HUES48 (cell line): ENCODE results near the gene ZCCHC3.

Experiments
- H3K27ac ChIP-seq: one replicate; pipeline ENCODE4 v1.7.0; 2013; ENCODE audit warnings: low read depth, low read length, inconsistent platforms
- H3K27me3 ChIP-seq: 2 replicates; pipeline ENCODE4 v1.6.1; 2013; ENCODE audit warnings: mild to moderate bottlenecking, low read length; ENCODE audit not compliant: control insufficient read depth, insufficient read depth
- H3K36me3 ChIP-seq: 2 replicates; pipeline ENCODE4 v1.6.1; 2013; ENCODE audit warnings: low read length; ENCODE audit not compliant: control insufficient read depth, insufficient read depth
- H3K4me1 ChIP-seq: 2 replicates; pipeline ENCODE4 v1.6.1; 2013; ENCODE audit warnings: mild to moderate bottlenecking, low read length; ENCODE audit not compliant: control insufficient read depth, insufficient read depth
- H3K4me3 ChIP-seq: 2 replicates; pipeline ENCODE4 v1.5.1; 2013; ENCODE audit warnings: mild to moderate bottlenecking, low read depth, low read length
- H3K9ac ChIP-seq: 2 replicates; pipeline ENCODE4 v1.6.1; 2013; ENCODE audit warnings: mild to moderate bottlenecking, low read depth, low read length, moderate library complexity
- H3K9me3 ChIP-seq: 2 replicates; pipeline ENCODE4 v1.6.1; 2013; ENCODE audit warnings: low read length; ENCODE audit not compliant: control insufficient read depth, insufficient read depth

Gene ZCCHC3

DNA sequence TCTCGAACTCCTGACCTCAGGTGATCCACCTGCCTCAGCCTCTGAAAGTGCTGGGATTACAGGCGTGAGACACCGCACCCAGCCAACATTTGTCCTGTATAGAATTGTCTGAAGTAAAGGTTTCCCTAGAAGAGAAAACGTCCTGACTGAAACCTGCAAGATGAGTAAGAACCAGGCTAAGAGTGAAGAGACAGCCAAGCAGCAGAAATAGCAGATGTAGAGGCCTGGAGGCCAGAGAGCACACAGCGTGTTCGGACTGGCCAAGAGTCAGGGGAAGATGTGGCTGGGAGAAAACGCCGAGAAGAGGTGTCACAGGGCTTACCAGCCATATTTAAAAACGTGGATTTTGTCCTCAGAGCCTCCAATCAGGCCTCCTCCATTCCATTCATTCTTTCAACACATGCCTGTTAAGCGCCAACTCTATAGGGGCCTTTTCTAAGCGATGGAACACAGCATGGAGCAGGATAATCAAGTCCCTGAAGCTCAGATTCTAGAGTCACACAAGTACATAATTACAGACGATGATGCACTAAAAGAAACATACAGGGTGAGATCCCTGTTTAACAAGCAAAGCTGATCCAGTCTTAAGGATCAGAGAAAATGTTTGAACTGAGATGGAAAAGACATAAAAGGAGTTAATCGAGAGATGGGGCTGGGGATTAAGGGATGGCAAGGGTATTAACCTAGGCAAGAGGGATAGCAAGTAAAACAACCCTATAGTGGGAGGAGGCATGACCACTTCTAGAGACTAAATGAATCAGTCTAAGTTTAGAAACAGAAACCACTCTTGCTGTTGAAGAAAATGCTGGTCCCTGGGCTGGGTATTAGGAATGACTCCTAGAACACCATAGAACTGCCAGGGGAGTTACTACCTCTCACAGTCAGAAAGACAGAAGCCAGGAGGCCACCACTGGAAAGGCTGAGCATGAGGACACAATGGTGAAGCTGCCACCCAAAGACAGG is 4.8 kb downstream of the ZCCHC3 start:
- Histone ChIP-seq H3K36me3 (no peaks in the 10 kb centered on the region), H3K4me3 (no peak overlapping the region), H3K27ac (peak overlapping the region; percentile 18), H3K27me3 (no peaks in the 10 kb centered on the region), H3K9ac (no peak overlapping the region), H3K9me3 (no peaks in the 10 kb centered on the region), H3K4me1 (peaks cover 32% of the 10 kb centered on the region)

DNA sequence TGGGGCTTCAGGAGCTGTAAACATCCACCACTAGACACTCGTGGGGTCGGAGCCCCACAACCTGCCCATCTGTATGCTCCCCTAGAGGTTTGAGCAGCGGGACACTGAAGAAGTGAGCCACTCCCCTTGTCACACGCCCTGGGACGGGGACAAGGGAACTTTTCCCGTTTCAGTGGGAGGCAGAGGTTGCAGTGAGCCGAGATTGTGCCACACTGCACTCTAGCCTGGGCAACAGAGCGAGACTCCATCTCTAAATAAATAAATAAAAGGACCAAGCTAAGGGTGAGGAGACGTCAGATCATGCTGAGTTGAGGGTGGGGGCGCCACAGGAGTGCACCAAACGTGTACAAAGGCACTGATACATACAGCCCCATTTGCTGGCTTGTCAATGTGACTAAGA is 8.4 kb downstream of the ZCCHC3 start:
- Histone ChIP-seq H3K27ac (no peak overlapping the region), H3K9me3 (no peaks in the 10 kb centered on the region), H3K4me3 (no peak overlapping the region), H3K27me3 (no peaks in the 10 kb centered on the region), H3K9ac (no peak overlapping the region), H3K4me1 (peaks cover 26% of the 10 kb centered on the region), H3K36me3 (no peaks in the 10 kb centered on the region)

DNA sequence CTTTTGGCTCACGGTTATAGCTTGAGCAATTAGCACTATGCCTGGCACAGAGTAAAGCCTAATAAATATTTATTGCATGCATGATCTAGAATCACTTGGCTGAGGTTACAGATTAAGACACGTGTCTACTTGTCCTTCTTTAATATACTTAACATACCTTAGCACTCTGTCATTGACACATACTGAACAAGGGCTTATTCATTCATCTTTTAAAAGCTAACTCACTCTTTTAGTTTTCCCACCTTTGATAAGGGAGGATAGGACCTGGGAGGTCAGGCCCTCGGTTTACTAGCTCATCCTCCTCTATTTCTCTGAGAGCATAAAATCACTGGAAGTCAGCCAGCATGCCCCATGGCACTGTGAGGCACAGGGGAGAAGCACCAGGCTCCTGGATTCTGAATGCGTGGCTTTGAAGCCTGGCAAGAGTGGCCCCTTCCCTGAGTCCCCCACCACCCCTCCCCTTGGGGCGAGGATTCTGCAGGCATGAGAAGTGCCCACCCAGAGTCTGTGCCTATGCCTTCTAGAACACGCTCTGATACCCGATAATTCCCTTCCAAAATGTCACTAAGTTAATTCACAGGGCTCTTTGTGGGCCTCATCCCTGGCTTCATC is 11.2 kb downstream of the ZCCHC3 start:
- H3K4me3 ChIP-seq = no peak overlapping the region
- no peak overlapping the region for H3K9ac ChIP-seq
- peaks cover 13% of the 10 kb centered on the region for H3K4me1 ChIP-seq
- no peak overlapping the region for H3K27ac ChIP-seq
- H3K27me3 ChIP-seq = no peaks in the 10 kb centered on the region
- no peaks in the 10 kb centered on the region for H3K36me3 ChIP-seq
- H3K9me3 ChIP-seq = no peaks in the 10 kb centered on the region

DNA sequence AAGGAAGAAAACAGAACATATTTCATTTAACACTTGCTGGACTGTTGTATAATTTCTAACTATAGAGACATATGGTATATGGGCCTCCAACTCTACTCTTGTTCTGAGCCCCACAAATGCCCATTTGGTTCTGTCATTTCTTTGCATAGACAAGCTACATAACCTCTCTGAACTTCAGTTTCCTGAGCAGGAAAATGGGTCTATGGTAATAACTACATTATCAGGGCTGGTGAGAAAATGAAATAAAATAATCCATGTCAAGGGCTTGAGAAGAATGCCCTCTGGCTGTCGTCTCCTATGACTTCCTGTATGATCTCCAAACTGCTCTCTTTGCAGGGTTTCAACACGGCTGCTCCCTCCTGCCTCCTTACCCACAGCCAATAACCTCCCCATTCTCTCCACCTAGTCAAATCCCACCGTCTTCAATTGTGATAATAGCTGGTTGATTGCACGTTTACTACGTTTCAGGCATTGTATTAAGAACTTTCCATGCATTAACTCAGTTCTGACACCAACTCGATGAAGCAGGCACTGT is 12.0 kb downstream of the ZCCHC3 start:
- H3K27me3 ChIP-seq = no peaks in the 10 kb centered on the region
- peak overlapping the region; percentile 64 for H3K4me3 ChIP-seq
- peak overlapping the region; percentile 38 for H3K9ac ChIP-seq
- peak overlapping the region; percentile 97 for H3K27ac ChIP-seq
- no peaks in the 10 kb centered on the region for H3K9me3 ChIP-seq
- H3K36me3 ChIP-seq = no peaks in the 10 kb centered on the region
- peaks cover 13% of the 10 kb centered on the region for H3K4me1 ChIP-seq

DNA sequence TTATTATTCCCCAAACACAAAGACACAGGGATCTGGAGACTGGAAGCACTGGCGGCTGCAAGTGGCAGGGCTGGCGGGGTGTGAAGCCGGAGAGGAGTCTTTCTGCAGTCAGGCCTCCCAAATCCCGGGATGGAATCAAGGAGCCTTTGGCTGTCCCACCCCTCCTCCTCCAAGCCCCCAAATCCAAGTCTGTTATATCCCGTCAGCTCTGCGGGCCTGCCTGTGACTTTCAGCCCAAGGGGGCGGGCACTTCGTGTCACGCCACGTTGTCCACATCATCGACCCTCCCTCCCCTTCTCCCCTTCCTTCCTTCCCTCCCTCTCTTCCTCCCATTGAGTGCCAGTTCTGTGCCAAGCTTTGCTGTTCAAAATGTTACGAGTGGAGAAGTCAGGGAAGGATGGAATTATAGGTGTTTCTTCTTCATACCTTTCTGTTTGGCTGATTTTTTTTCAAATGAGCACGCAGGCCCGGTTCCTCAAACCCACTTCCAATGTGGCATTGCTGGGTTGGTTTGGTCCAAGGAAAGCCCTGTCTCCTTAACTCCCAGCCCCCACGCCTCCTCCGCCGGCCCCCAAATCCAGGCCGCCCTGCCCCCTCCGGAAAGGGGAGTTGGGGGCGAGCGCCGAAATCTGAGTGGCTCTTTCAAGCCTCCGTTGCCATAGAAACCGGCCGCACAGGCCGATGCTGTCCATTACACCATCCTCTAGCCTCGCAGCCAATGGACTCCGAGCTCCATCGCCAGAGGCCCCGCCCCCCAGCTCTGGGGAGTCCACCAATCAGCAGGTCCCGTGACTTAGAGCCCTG is 12.7 kb downstream of the ZCCHC3 start:
- no peaks in the 10 kb centered on the region for H3K36me3 ChIP-seq
- H3K4me3 ChIP-seq = peak overlapping the region; percentile 64
- peaks cover 13% of the 10 kb centered on the region for H3K4me1 ChIP-seq
- H3K27me3 ChIP-seq = no peaks in the 10 kb centered on the region
- no peaks in the 10 kb centered on the region for H3K9me3 ChIP-seq
- peak overlapping the region; percentile 97 for H3K27ac ChIP-seq
- H3K9ac ChIP-seq = peak overlapping the region; percentile 38

DNA sequence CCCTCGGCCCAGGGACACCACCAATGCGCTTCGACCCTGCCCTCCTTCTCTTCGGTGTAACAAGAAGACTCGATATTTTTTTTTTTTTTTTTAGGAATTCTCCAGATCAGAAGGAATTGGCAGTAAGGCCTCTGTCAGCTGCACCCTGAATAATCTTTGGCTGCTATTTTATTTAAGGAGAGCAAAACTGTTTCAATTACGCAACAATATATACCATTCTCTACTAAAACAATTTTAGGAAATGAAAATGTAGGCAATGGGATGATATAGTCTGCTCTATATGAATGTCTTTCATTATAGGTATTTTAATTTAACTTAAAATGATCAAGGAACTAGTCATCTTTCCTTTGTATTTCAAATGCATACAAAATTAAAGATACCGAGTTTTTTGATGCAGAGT is 13.3 kb downstream of the ZCCHC3 start:
- no peak overlapping the region for H3K9ac ChIP-seq
- H3K4me1 ChIP-seq = peaks cover 13% of the 10 kb centered on the region
- H3K27ac ChIP-seq = peak overlapping the region; percentile 45
- no peaks in the 10 kb centered on the region for H3K36me3 ChIP-seq
- no peaks in the 10 kb centered on the region for H3K27me3 ChIP-seq
- H3K9me3 ChIP-seq = no peaks in the 10 kb centered on the region
- peak overlapping the region; percentile 31 for H3K4me3 ChIP-seq

DNA sequence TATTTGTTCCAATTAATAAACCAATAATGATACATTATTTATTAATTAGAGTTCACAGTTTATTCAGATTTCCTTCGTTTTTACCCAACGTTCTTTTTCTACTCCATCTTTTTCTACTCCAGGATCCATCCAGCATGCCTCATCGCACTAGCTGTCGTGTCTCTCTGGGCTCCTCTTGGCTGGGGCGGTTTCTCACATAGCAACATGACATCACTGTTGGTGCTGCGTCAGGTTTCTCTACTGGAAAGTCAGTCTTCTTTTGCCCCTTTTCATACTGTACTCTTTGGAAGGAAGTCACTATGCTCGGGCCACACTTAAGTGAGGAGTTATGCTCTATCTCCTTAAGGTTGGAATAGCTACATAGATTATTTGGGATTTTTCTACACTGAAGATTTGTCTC is 14.2 kb downstream of the ZCCHC3 start:
- no peak overlapping the region for H3K9ac ChIP-seq
- H3K4me1 ChIP-seq = peaks cover 13% of the 10 kb centered on the region
- no peaks in the 10 kb centered on the region for H3K9me3 ChIP-seq
- H3K36me3 ChIP-seq = no peaks in the 10 kb centered on the region
- H3K4me3 ChIP-seq = no peak overlapping the region
- H3K27me3 ChIP-seq = no peaks in the 10 kb centered on the region
- no peak overlapping the region for H3K27ac ChIP-seq

DNA sequence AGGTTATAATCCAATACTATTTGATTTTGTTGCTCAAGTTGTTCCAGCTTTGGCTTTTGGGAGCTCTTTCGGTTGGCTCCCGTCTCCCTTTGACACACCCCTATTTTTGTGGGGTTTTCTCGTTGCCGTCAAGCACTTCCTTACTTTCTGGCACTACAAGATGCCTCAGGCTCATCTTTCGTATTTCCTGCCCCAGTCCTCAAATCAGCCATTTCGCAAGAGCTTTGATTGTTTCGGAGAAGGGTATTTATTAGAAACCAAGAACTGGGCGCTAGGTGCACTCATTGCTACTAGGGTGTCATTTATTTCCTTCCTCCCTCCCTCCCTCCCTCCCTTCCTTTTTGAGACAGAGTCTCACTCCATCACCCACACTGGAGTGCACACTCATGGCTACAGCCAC is 14.7 kb downstream of the ZCCHC3 start:
- Histone ChIP-seq H3K27ac (no peak overlapping the region), H3K36me3 (no peaks in the 10 kb centered on the region), H3K9ac (no peak overlapping the region), H3K4me3 (no peak overlapping the region), H3K9me3 (no peaks in the 10 kb centered on the region), H3K4me1 (peaks cover 13% of the 10 kb centered on the region), H3K27me3 (no peaks in the 10 kb centered on the region)

DNA sequence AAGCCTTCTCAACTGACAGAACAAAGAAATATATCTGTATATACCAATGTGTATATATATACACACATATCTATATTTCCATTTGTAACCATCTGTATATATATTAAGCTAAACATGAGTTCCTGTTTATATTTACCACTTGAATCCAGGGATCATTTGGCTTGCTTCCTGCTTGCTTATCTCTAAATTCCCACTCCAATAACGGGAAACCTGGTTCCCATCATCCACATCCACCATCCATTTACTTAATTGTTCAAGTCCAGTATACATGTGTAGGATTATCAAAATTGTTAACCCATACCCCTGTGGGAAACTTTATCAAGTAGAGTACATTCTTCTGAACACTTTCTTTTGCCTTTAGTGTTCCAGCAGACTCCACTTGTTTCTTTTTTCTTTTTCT is 15.5 kb downstream of the ZCCHC3 start:
- H3K9ac ChIP-seq = no peak overlapping the region
- H3K27me3 ChIP-seq = no peaks in the 10 kb centered on the region
- H3K9me3 ChIP-seq = no peaks in the 10 kb centered on the region
- H3K4me1 ChIP-seq = peaks cover 13% of the 10 kb centered on the region
- no peak overlapping the region for H3K27ac ChIP-seq
- H3K36me3 ChIP-seq = no peaks in the 10 kb centered on the region
- H3K4me3 ChIP-seq = no peak overlapping the region

DNA sequence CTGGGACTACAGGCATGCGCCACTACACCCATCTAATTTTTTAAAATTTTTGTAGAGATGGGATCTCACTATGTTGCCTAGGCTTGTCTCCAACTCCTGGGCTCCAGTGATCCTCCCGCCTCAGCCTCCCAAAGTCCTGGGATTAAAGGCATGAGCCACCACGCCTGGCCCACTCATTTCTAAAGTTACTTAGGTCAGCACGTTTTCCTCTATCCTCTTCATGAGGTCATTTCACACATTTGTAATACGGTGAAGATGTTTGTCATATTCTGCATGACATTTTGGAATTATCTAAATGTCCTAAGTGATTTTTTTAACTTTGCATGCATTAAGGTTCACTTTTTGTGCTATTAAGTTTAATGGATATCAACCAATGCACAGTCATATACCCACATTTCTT is 16.0 kb downstream of the ZCCHC3 start:
- H3K4me1 ChIP-seq = peaks cover 13% of the 10 kb centered on the region
- no peaks in the 10 kb centered on the region for H3K36me3 ChIP-seq
- no peak overlapping the region for H3K4me3 ChIP-seq
- no peak overlapping the region for H3K9ac ChIP-seq
- no peaks in the 10 kb centered on the region for H3K27me3 ChIP-seq
- no peaks in the 10 kb centered on the region for H3K9me3 ChIP-seq
- no peak overlapping the region for H3K27ac ChIP-seq
